Left ventricle myocardium inferior (tissue), 1 donor: ENCODE data around the gene HOXC11. TPM values are rescaled to one million over a fixed set of nuclear protein-coding genes. Genes with fewer than 3 reads are reported as not detected.

ENCODE experiments used
- DNase-seq: peaks from one replicate; pipeline ENCODE4 v3.0.0-alpha.2; 2020
- H3K27ac ChIP-seq: fragments of 200-600 bp; replicated peaks from 2 replicates; pipeline ENCODE4 v1.8.0; 2021
- H3K27me3 ChIP-seq: fragments of 200-600 bp; 2 replicates; pipeline ENCODE4 v1.8.0; 2021; ENCODE audit warnings: low read depth
- H3K36me3 ChIP-seq: fragments of 200-600 bp; 2 replicates; pipeline ENCODE4 v1.8.0; 2021
- H3K4me1 ChIP-seq: fragments of 200-600 bp; 2 replicates; pipeline ENCODE4 v1.8.0; 2021
- H3K4me3 ChIP-seq: fragments of 200-600 bp; 2 replicates; pipeline ENCODE4 v1.8.0; 2021; ENCODE audit warnings: mild to moderate bottlenecking, moderate library complexity
- H3K9me3 ChIP-seq: fragments of 200-600 bp; replicated peaks from 2 replicates; pipeline ENCODE4 v1.8.0; 2021
- CTCF ChIP-seq: fragments of 200-600 bp; IDR thresholded peaks from 2 replicates; pipeline ENCODE4 v1.8.0; 2021; ENCODE audit warnings: antibody characterized with exemption, mild to moderate bottlenecking, borderline replicate concordance
- intact Hi-C: fragments of 100-400 bp; cut with micrococcal nuclease; formaldehyde crosslinking; loops from one replicate; pipeline ENCODE4 v1.11.0; 2022
- total RNA-seq: library from RNA; stranded (reverse); fragmentation: NEBNext Ultra II Directional; extraction: Animal tissue kit (Norgen Biotek cat#: 25700); gene quantifications from one replicate; pipeline ENCODE4 v1.2.1, GENCODE V29; 2021
- donor health status: DM: no; HTN: yes; CAD: no; lungs with severe emphysema.

The HOXC11 gene
- total RNA-seq, 1 donor from 2014 or later, result not detected

GRCh38 chr12:54022960-54023884 lies 50.3 kb downstream of the HOXC11 start:
- no peak for TF ChIP-seq CTCF
- Histone ChIP-seq H3K4me3 (no peak overlapping the region), H3K4me1 (peaks cover 23% of the 10 kb centered on the region), H3K27ac (no peak overlapping the region), H3K36me3 (no peaks in the 10 kb centered on the region), H3K9me3 (no peaks in the 10 kb centered on the region), H3K27me3 (peaks cover 100% of the 10 kb centered on the region)
- DNase-seq, result no peak
- intact Hi-C loops, result no loop called here

- intact Hi-C loops, result no loop called here
- Histone ChIP-seq H3K27me3 (peaks cover 100% of the 10 kb centered on the region), H3K27ac (no peak overlapping the region), H3K4me1 (peaks cover 20% of the 10 kb centered on the region), H3K4me3 (no peak overlapping the region), H3K9me3 (no peaks in the 10 kb centered on the region), H3K36me3 (no peaks in the 10 kb centered on the region)
- no peak for DNase-seq
- no peak for TF ChIP-seq CTCF
These were observed 51.2 kb downstream of the HOXC11 start for GRCh38 chr12:54024127-54024526.

- Histone ChIP-seq H3K36me3 (no peaks in the 10 kb centered on the region), H3K27me3 (peaks cover 100% of the 10 kb centered on the region), H3K27ac (no peak overlapping the region), H3K4me3 (no peak overlapping the region), H3K4me1 (peaks cover 19% of the 10 kb centered on the region), H3K9me3 (no peaks in the 10 kb centered on the region)
- TF ChIP-seq CTCF, result no peak
- no peak for DNase-seq
- intact Hi-C loops, result no loop called here
These were observed 51.8 kb downstream of the HOXC11 start for GRCh38 chr12:54024581-54025305.

GRCh38 chr12:54025499-54026405 lies 52.8 kb downstream of the HOXC11 start:
- Histone ChIP-seq H3K4me3 (no peak overlapping the region), H3K4me1 (peaks cover 13% of the 10 kb centered on the region), H3K9me3 (no peaks in the 10 kb centered on the region), H3K27me3 (peaks cover 100% of the 10 kb centered on the region), H3K27ac (no peak overlapping the region), H3K36me3 (no peaks in the 10 kb centered on the region)
- no peak for TF ChIP-seq CTCF
- intact Hi-C loops, result no loop called here
- no peak for DNase-seq
